Left renal cortex interstitium (tissue), 4 donors: ENCODE data around the gene ACADVL. TPM values are rescaled to one million over a fixed set of nuclear protein-coding genes. Genes with fewer than 3 reads are reported as not detected.

Experiments
- polyA plus RNA-seq, 4 donors: library from polyadenylated mRNA; unstranded; fragments of 120-200 nt; gene quantifications; one replicate each; pipeline ENCODE4 v1.2.1, GENCODE V29; 2013; ENCODE audit not compliant: insufficient read length in 4 of 4

ACADVL gene
- polyA plus RNA-seq, 4 donors = 409 to 581 (median 511) TPM

Other genes with a start within 250 kb of the ACADVL start
- gene ALOX12, start 223.9 kb upstream of the ACADVL start, polyA plus RNA-seq = 1 to 10 TPM; 1.5 to 3.8 (median 2.7) TPM
- 100 to 1,000 TPM; 160 to 224 (median 185) TPM for gene RNASEK, start 207.3 kb upstream of the ACADVL start, polyA plus RNA-seq
- gene BCL6B, start 196.9 kb upstream of the ACADVL start, polyA plus RNA-seq = 10 to 100 TPM; 21.3 to 27.0 (median 24.7) TPM
- gene SLC16A13, start 183.9 kb upstream of the ACADVL start, polyA plus RNA-seq = 1 to 10 TPM; 2.9 to 4.8 (median 3.5) TPM
- gene SLC16A11, start 175.8 kb upstream of the ACADVL start, polyA plus RNA-seq = under 1 TPM; 0.31 to 0.71 (median 0.49) TPM
- 1 to 10 TPM; 1.1 to 2.3 (median 1.3) TPM for gene CLEC10A, start 139.7 kb upstream of the ACADVL start, polyA plus RNA-seq
- gene ASGR2, start 105.1 kb upstream of the ACADVL start, polyA plus RNA-seq = 1 to 10 TPM; 1.1 to 3.2 (median 1.7) TPM
- 10 to 100 TPM in 1 of 4 donors, 1 to 10 TPM in 3; 6.3 to 10.1 (median 8.3) TPM for gene ASGR1, start 40.6 kb upstream of the ACADVL start, polyA plus RNA-seq
- 10 to 100 TPM; 21.1 to 53.3 (median 39.1) TPM for gene DLG4, start 102 bp upstream of the ACADVL start, polyA plus RNA-seq
- gene DVL2, start 14.6 kb downstream of the ACADVL start, polyA plus RNA-seq = 10 to 100 TPM; 47.7 to 78.0 (median 62.9) TPM
- 10 to 100 TPM; 51.8 to 74.3 (median 60.9) TPM for gene PHF23, start 19.5 kb downstream of the ACADVL start, polyA plus RNA-seq
- 100 to 1,000 TPM; 396 to 619 (median 451) TPM for gene GABARAP, start 22.5 kb downstream of the ACADVL start, polyA plus RNA-seq
- gene CTDNEP1, start 31.8 kb downstream of the ACADVL start, polyA plus RNA-seq = 100 to 1,000 TPM; 136 to 149 (median 141) TPM
- 10 to 100 TPM; 43.7 to 61.9 (median 50.9) TPM for gene ELP5, start 32.3 kb downstream of the ACADVL start, polyA plus RNA-seq
- gene CLDN7, start 42.5 kb downstream of the ACADVL start, polyA plus RNA-seq = 10 to 100 TPM; 47.1 to 59.9 (median 55.1) TPM
- gene SLC2A4, start 61.8 kb downstream of the ACADVL start, polyA plus RNA-seq = 1 to 10 TPM; 2.2 to 2.8 (median 2.5) TPM
- gene YBX2, start 74.7 kb downstream of the ACADVL start, polyA plus RNA-seq = 1 to 10 TPM; 2.5 to 5.3 (median 3.1) TPM
- 100 to 1,000 TPM; 286 to 397 (median 312) TPM for gene EIF5A, start 87.7 kb downstream of the ACADVL start, polyA plus RNA-seq
- 100 to 1,000 TPM in 1 of 4 donors, 10 to 100 TPM in 3; 88.7 to 115 (median 95.8) TPM for gene GPS2, start 95.4 kb downstream of the ACADVL start, polyA plus RNA-seq
- gene NEURL4, start 109.4 kb downstream of the ACADVL start, polyA plus RNA-seq = 10 to 100 TPM; 25.4 to 39.7 (median 31.4) TPM
- 10 to 100 TPM in 2 of 4 donors, 1 to 10 TPM in 2; 7.3 to 10.9 (median 10.0) TPM for gene ACAP1, start 116.6 kb downstream of the ACADVL start, polyA plus RNA-seq
- gene KCTD11, start 132.2 kb downstream of the ACADVL start, polyA plus RNA-seq = 10 to 100 TPM; 11.2 to 13.9 (median 12.5) TPM
- not detected for gene TMEM95, start 135.2 kb downstream of the ACADVL start, polyA plus RNA-seq
- 1 to 10 TPM; 3.1 to 7.9 (median 5.7) TPM for gene TNK1, start 161.2 kb downstream of the ACADVL start, polyA plus RNA-seq
- gene PLSCR3, start 174.6 kb downstream of the ACADVL start, polyA plus RNA-seq = 10 to 100 TPM; 27.8 to 51.2 (median 41.2) TPM
- gene TMEM256, start 184.2 kb downstream of the ACADVL start, polyA plus RNA-seq = 100 to 1,000 TPM in 1 of 4 donors, 10 to 100 TPM in 3; 82.2 to 108 (median 90.2) TPM
- 10 to 100 TPM; 17.5 to 38.6 (median 30.2) TPM for gene NLGN2, start 187.9 kb downstream of the ACADVL start, polyA plus RNA-seq
- not detected for gene SPEM1, start 200.4 kb downstream of the ACADVL start, polyA plus RNA-seq
- gene SPEM2, start 205.7 kb downstream of the ACADVL start, polyA plus RNA-seq = under 1 TPM in 1 of 4 donors, not detected in 3; 0.06 TPM
- not detected for gene SPEM3, start 208.9 kb downstream of the ACADVL start, polyA plus RNA-seq
- gene TMEM102, start 215.5 kb downstream of the ACADVL start, polyA plus RNA-seq = 1 to 10 TPM; 3.7 to 5.7 (median 4.8) TPM
- 1 to 10 TPM; 6.1 to 6.9 (median 6.4) TPM for gene FGF11, start 219.6 kb downstream of the ACADVL start, polyA plus RNA-seq
- 10 to 100 TPM; 10.3 to 10.8 (median 10.6) TPM for gene CHRNB1, start 225.1 kb downstream of the ACADVL start, polyA plus RNA-seq